ENCODE measurements around the gene ZNF446.

The ZNF446 gene

GRCh38 chr19:58519087-58519354 lies 42.9 kb downstream of the ZNF446 start:
- TF ChIP-seq TAF1 (IDR thresholded peaks at IDR 0.05; ENCODE audit: borderline replicate concordance, insufficient read depth, low read length) (peak; percentile 40; the same call in 1 of the 2 replicates), FOXP2 (optimal IDR thresholded peaks at IDR 0.05; ENCODE audit: borderline replicate concordance, extremely low read depth, extremely low read length, insufficient read depth) (no peak), REST (IDR thresholded peaks at IDR 0.05; ENCODE audit: insufficient read depth in 1 of 2, low read depth in 2 of 2, low read length in 2 of 2) (no peak), POLR2AphosphoS5 (IDR thresholded peaks at IDR 0.05; ENCODE audit: low read depth, low read length) (no peak)

GRCh38 chr19:58519355-58520256 lies 43.5 kb downstream of the ZNF446 start, which contains the start of gene ZBTB45:
Gene ZBTB45 (minus strand): TSS chr19:58519810. CDS start chr19:58517673, 2,137 bp downstream.
- TF ChIP-seq SIN3A (IDR thresholded peaks at IDR 0.05; ENCODE audit: borderline replicate concordance, insufficient read depth, low read length) (0 out of 2 replicates have a peak, but pooled peaks have one; percentile 86), POLR2AphosphoS5 (IDR thresholded peaks at IDR 0.05; ENCODE audit: low read depth, low read length) (peak; percentile 72; the same call in 1 of the 2 replicates), TAF1 (IDR thresholded peaks at IDR 0.05; ENCODE audit: borderline replicate concordance, insufficient read depth, low read length) (peak; percentile 95; the same call in 1 of the 2 replicates), REST (IDR thresholded peaks at IDR 0.05; ENCODE audit: insufficient read depth in 1 of 2, low read depth in 2 of 2, low read length in 2 of 2) (peak in 1 of 2 experiments; percentile 46; a peak in 1 of 4 replicates), FOXP2 (optimal IDR thresholded peaks at IDR 0.05; ENCODE audit: borderline replicate concordance, extremely low read depth, extremely low read length, insufficient read depth) (peak; percentile 93)

- TF ChIP-seq SIN3A (IDR thresholded peaks at IDR 0.05; ENCODE audit: borderline replicate concordance, insufficient read depth, low read length) (no peak), TAF1 (IDR thresholded peaks at IDR 0.05; ENCODE audit: borderline replicate concordance, insufficient read depth, low read length) (no peak), FOXP2 (optimal IDR thresholded peaks at IDR 0.05; ENCODE audit: borderline replicate concordance, extremely low read depth, extremely low read length, insufficient read depth) (no peak)
These were observed 44.1 kb downstream of the ZNF446 start for GRCh38 chr19:58520257-58520599.

GRCh38 chr19:58521651-58522050 lies 45.5 kb downstream of the ZNF446 start:
- TF ChIP-seq REST (IDR thresholded peaks at IDR 0.05; ENCODE audit: insufficient read depth in 1 of 2, low read depth in 2 of 2, low read length in 2 of 2) (no peak), FOXP2 (optimal IDR thresholded peaks at IDR 0.05; ENCODE audit: borderline replicate concordance, extremely low read depth, extremely low read length, insufficient read depth) (no peak), TAF1 (IDR thresholded peaks at IDR 0.05; ENCODE audit: borderline replicate concordance, insufficient read depth, low read length) (no peak), SIN3A (IDR thresholded peaks at IDR 0.05; ENCODE audit: borderline replicate concordance, insufficient read depth, low read length) (no peak), POLR2AphosphoS5 (IDR thresholded peaks at IDR 0.05; ENCODE audit: low read depth, low read length) (no peak)

GRCh38 chr19:58522709-58523108 lies 46.6 kb downstream of the ZNF446 start:
- TF ChIP-seq POLR2AphosphoS5 (IDR thresholded peaks at IDR 0.05; ENCODE audit: low read depth, low read length), result no peak
- no peak for TF ChIP-seq SIN3A (IDR thresholded peaks at IDR 0.05; ENCODE audit: borderline replicate concordance, insufficient read depth, low read length)
- no peak for TF ChIP-seq TAF1 (IDR thresholded peaks at IDR 0.05; ENCODE audit: borderline replicate concordance, insufficient read depth, low read length)
- no peak for TF ChIP-seq FOXP2 (optimal IDR thresholded peaks at IDR 0.05; ENCODE audit: borderline replicate concordance, extremely low read depth, extremely low read length, insufficient read depth)
- no peak for TF ChIP-seq REST (IDR thresholded peaks at IDR 0.05; ENCODE audit: insufficient read depth in 1 of 2, low read depth in 2 of 2, low read length in 2 of 2)

Data from PFSK-1 (cell line).